Measurements from ENCODE around the gene ARFRP1. TPM values are rescaled to one million over a fixed set of nuclear protein-coding genes. Genes with fewer than 3 reads are reported as not detected.

The ARFRP1 gene
- total RNA-seq, 1 donor from 2014 or later, result 66.0 TPM

GRCh38 chr20:63690003-63690897, 17.5 kb downstream of the ARFRP1 start:
- TF ChIP-seq CTCF (IDR thresholded peaks at IDR 0.05), result no peak
- no peak for ATAC-seq (ENCODE audit: low read depth)
- peaks cover 4% of the 10 kb centered on the region for H3K36me3 Mint-ChIP-seq (ENCODE audit: low read depth)
- intact Hi-C loops (cut with micrococcal nuclease), result no loop called here
- no peaks in the 10 kb centered on the region for H3K27me3 Mint-ChIP-seq
- H3K4me3 Mint-ChIP-seq, result no peak overlapping the region
- ChIA-PET CTCF (no interaction called here), POLR2A (interaction anchor here (0.6 kb wide), 1 partner anchor 147 kb away, joined by 3 read pairs; no protein-coding TSS in a partner anchor)
- no peak for DNase-seq
- H3K9me3 Mint-ChIP-seq, result no peaks in the 10 kb centered on the region
- H3K27ac Mint-ChIP-seq, result no peak overlapping the region
- H3K4me1 Mint-ChIP-seq, result peaks cover 4% of the 10 kb centered on the region

- ATAC-seq (ENCODE audit: low read depth) (no peak), DNase-seq (no peak)
- Mint-ChIP-seq H3K4me3 (no peak overlapping the region), H3K4me1 (peaks cover 4% of the 10 kb centered on the region), H3K27me3 (no peaks in the 10 kb centered on the region), H3K9me3 (no peaks in the 10 kb centered on the region), H3K27ac (no peak overlapping the region), H3K36me3 (ENCODE audit: low read depth) (peaks cover 4% of the 10 kb centered on the region)
- POLR2A ChIA-PET, result interaction anchor here (0.6 kb wide), 1 partner anchor 18 kb away, joined by 3 read pairs; no protein-coding TSS in a partner anchor
- intact Hi-C loops (cut with micrococcal nuclease), result no loop called here
- CTCF ChIA-PET, result no interaction called here
- TF ChIP-seq CTCF (IDR thresholded peaks at IDR 0.05), result no peak
Observed at GRCh38 chr20:63689046-63690002, 18.5 kb downstream of the ARFRP1 start.

- ChIA-PET CTCF (no interaction called here), POLR2A (interaction anchor here (0.6 kb wide), 1 partner anchor 19 kb away, joined by 3 read pairs; no protein-coding TSS in a partner anchor)
- Mint-ChIP-seq H3K4me3 (no peak overlapping the region), H3K9me3 (no peaks in the 10 kb centered on the region), H3K27ac (no peak overlapping the region), H3K27me3 (no peaks in the 10 kb centered on the region), H3K4me1 (peaks cover 4% of the 10 kb centered on the region), H3K36me3 (ENCODE audit: low read depth) (no peaks in the 10 kb centered on the region)
- DNase-seq (no peak), ATAC-seq (ENCODE audit: low read depth) (no peak)
- no peak for TF ChIP-seq CTCF (IDR thresholded peaks at IDR 0.05)
- intact Hi-C loops (cut with micrococcal nuclease), result no loop called here
Observed at GRCh38 chr20:63688228-63689045, 19.3 kb downstream of the ARFRP1 start.

- no peak overlapping the region for H3K27ac Mint-ChIP-seq
- intact Hi-C loops (cut with micrococcal nuclease), result no loop called here
- peaks cover 4% of the 10 kb centered on the region for H3K4me1 Mint-ChIP-seq
- TF ChIP-seq CTCF (IDR thresholded peaks at IDR 0.05), result no peak
- H3K27me3 Mint-ChIP-seq, result no peaks in the 10 kb centered on the region
- CTCF ChIA-PET, result no interaction called here
- POLR2A ChIA-PET, result interaction anchor here (0.8 kb wide), 1 partner anchor 13 kb away, joined by 3 read pairs; no protein-coding TSS in a partner anchor
- no peaks in the 10 kb centered on the region for H3K36me3 Mint-ChIP-seq (ENCODE audit: low read depth)
- no peak for DNase-seq
- no peak for ATAC-seq (ENCODE audit: low read depth)
- no peak overlapping the region for H3K4me3 Mint-ChIP-seq
- H3K9me3 Mint-ChIP-seq, result no peaks in the 10 kb centered on the region
Observed at GRCh38 chr20:63687419-63688178, 20.2 kb downstream of the ARFRP1 start.
